Muscle of leg (tissue), 11 donors: ENCODE measurements around the gene HNF1A. TPM values are rescaled to one million over a fixed set of nuclear protein-coding genes. Genes with fewer than 3 reads are reported as not detected.

Experiments used
- DNase-seq: peaks from one replicate; pipeline ENCODE4 v3.0.0; 2013
- H3K27ac ChIP-seq: one replicate; pipeline ENCODE4 v1.5.1; 2013; ENCODE audit warnings: mild to moderate bottlenecking, low read length, control low read depth
- H3K27me3 ChIP-seq: one replicate; pipeline ENCODE4 v1.6.1; 2013; ENCODE audit warnings: low read length; ENCODE audit not compliant: control insufficient read depth, insufficient read depth
- H3K36me3 ChIP-seq: one replicate; pipeline ENCODE4 v1.6.1; 2013; ENCODE audit warnings: low read length; ENCODE audit not compliant: control insufficient read depth, insufficient read depth
- H3K4me1 ChIP-seq: one replicate; pipeline ENCODE4 v1.6.1; 2013; ENCODE audit warnings: low read length; ENCODE audit not compliant: control insufficient read depth, insufficient read depth
- H3K4me3 ChIP-seq: one replicate; pipeline ENCODE4 v1.5.1; 2013; ENCODE audit warnings: low read length, control low read depth
- H3K9me3 ChIP-seq: replicated peaks from 2 replicates; pipeline ENCODE4 v1.6.1; 2013; ENCODE audit warnings: low read depth, low read length; ENCODE audit not compliant: control insufficient read depth
- WGBS: methylation state at CpG from one replicate; pipeline ENCODE4 v1.1.5; 2013; ENCODE audit warnings: missing lambda C conversion rate; ENCODE audit not compliant: insufficient coverage; 5-methylcytosine and 5-hydroxymethylcytosine counted together
- polyA plus RNA-seq, 8 donors: library from polyadenylated mRNA; unstranded; fragments of 120-200 nt; gene quantifications; one replicate each; pipeline versions ENCODE4 v1.2.1 to v1.2.3, GENCODE V29; 2013; ENCODE audit warnings: inconsistent platforms in 1 of 8, low replicate concordance in 1 of 8; ENCODE audit not compliant: insufficient read length in 8 of 8, insufficient read depth in 1 of 8
- total RNA-seq: library from RNA; stranded (reverse); fragments of 120-200 nt; gene quantifications from one replicate; pipeline ENCODE4 v1.2.4, GENCODE V29; 2013

HNF1A gene
- total and polyA plus RNA-seq, 9 donors: 0.04 to 2.9 (median 0.10) TPM; not detected in 4

DNA sequence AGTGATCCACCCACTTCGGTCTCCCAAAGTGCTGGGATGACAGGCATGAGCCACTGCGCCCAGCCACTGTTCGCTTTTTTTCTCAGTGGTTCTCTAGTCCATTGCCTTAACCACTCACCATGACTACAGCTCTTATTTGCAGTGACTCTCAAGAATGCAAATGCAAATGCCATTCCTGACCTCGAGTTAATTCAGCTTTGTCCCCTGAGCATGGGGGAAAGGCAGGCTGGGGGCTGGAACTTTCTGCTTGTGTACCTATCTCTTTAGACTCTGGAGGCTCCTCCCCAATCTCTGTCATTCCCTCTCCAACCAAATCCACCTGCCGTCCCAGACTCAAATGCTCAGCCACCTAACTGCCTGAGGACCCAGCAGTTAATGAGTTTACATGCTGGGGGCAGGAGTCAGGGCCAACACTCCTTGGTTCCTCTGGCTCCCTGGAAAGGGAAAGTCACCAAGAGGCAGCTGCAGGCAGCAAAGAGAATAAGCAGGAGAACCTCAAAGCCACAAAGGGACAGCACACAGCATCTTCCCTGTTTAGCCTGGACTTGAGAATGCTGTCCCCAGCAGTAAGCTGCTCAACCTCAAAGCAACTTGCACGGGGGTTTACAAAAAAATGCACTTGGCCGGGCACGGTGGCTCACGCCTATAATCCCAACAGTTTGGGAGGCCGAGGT lies 5.3 kb upstream of the HNF1A start:
- DNase-seq: no peak
- Histone ChIP-seq H3K27me3 (peaks cover 2% of the 10 kb centered on the region), H3K9me3 (no peaks in the 10 kb centered on the region), H3K4me1 (no peaks in the 10 kb centered on the region), H3K36me3 (no peaks in the 10 kb centered on the region), H3K27ac (no peak overlapping the region), H3K4me3 (no peak overlapping the region)
- WGBS: 59% methylated on average over 3 of the region's 10 CpGs

DNA sequence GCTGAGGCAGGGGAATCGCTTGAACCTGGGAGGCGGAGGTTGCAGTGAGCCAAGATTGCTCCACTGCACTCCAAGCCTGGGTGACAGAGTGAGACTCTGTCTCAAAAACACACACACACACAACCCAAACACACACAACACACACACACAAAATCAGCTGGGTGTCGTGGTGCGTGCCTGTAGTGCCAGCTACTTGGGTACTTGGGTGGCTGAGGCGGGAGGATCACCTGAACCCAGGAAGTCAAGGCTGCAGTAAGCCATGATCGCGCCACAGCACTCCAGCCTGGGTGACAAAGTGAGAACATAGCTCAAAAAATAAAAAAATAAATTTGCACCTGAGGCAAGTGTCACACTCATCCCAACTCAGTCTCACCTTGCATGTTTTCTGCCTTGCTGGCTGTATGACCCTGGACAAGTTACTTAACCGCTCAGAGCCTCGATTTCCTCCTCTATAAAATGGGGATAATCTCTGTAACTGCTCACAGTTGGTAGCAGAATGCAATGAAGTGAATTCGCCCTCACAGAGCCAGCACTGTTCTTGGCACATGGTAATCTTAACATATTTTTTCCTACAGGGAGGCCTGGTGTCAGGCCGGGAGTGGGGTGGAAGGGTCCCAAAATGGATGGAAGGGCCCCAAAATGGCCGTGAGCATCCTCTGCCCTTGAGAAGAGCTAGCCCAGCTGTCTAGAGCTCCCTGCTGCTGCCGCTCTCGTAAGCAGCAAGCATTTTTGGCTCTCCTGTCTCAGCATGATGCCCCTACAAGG lies 630 bp upstream of the HNF1A start:
- Histone ChIP-seq H3K4me1 (no peaks in the 10 kb centered on the region), H3K9me3 (no peaks in the 10 kb centered on the region), H3K27me3 (no peaks in the 10 kb centered on the region), H3K36me3 (no peaks in the 10 kb centered on the region), H3K27ac (no peak overlapping the region), H3K4me3 (no peak overlapping the region)
- 81% methylated on average over 11 of the region's 14 CpGs for WGBS
- DNase-seq: no peak

DNA sequence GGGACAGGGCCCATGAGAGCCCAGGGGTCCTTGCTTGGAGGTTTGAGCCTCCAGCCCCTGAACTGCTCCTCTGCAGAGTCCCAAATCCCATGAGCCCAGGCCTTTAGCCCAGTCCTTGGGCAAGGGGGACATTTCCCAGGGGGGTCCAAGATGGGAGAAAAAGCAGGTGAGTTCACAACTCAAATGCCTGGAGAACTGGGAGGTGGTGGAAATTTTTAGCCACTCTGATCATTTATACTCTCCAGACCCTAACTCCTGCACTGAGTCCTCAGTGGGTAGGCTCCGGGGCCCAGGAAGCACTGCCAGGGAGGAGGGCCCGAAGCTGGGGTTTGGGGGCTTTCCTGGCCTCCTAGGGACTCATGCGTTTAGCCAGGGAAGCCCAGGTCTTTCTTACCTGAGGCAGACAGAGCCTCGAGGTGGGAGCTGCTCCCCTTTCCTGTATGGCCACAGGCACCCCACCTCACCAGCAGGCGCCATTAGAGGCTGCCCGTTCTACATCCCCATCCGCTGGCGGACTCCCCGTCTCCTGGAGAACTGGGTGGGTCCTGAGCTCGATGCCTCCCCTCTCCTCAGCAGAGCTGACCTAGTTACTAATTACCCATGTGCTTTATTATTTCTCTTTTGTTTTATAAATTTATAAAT lies 998 bp downstream of the HNF1A start:
- no peaks in the 10 kb centered on the region for H3K36me3 ChIP-seq

GRCh38 chr12:120979862-120980696 lies 1.7 kb downstream of the HNF1A start:
- DNase-seq: no peak
- Histone ChIP-seq H3K36me3 (no peaks in the 10 kb centered on the region), H3K27me3 (no peaks in the 10 kb centered on the region), H3K4me3 (no peak overlapping the region), H3K27ac (no peak overlapping the region), H3K9me3 (no peaks in the 10 kb centered on the region), H3K4me1 (no peaks in the 10 kb centered on the region)
- WGBS: 40% methylated on average over 5 of the region's 11 CpGs

More for the DNA sequence above, 998 bp downstream of the HNF1A start:
- no peak for DNase-seq
- no peaks in the 10 kb centered on the region for H3K27me3 ChIP-seq
- no peaks in the 10 kb centered on the region for H3K9me3 ChIP-seq
- no peak overlapping the region for H3K27ac ChIP-seq
- no peaks in the 10 kb centered on the region for H3K4me1 ChIP-seq
- no peak overlapping the region for H3K4me3 ChIP-seq
- 80% methylated on average over 6 of the region's 10 CpGs for WGBS

DNA sequence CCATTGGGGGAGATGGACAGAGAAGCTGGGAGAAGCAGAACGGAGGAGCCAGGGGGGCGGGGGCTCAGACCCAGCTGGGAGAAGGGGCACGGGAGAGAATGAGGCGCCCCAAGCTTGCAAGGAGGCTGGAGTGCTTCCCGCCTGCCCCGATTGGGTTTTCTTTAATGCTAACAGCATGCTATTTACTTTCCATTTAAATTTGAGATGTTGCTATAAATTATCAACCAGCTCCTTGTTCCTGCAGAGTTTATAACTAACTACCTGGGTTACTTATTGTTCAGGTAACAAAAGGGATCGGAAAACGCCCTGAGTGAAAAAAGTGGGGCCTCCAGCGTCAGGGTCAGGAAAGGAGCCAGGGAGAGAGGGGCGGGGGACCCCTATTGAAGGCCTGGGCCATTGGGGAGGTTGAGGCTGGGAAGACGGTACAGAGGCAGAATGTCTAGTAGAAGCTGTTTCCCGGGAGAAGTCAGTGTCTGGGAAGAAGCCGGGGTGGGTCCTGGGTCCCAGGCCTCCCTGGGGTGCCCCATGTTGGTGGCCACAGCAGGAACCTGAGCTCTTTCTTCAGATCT lies 2.5 kb downstream of the HNF1A start:
- H3K27me3 ChIP-seq: no peaks in the 10 kb centered on the region
- H3K36me3 ChIP-seq: no peaks in the 10 kb centered on the region
- no peaks in the 10 kb centered on the region for H3K9me3 ChIP-seq
- no peaks in the 10 kb centered on the region for H3K4me1 ChIP-seq
- 65% methylated on average over 6 of the region's 13 CpGs for WGBS
- H3K4me3 ChIP-seq: no peak overlapping the region
- DNase-seq: no peak
- no peak overlapping the region for H3K27ac ChIP-seq

DNA sequence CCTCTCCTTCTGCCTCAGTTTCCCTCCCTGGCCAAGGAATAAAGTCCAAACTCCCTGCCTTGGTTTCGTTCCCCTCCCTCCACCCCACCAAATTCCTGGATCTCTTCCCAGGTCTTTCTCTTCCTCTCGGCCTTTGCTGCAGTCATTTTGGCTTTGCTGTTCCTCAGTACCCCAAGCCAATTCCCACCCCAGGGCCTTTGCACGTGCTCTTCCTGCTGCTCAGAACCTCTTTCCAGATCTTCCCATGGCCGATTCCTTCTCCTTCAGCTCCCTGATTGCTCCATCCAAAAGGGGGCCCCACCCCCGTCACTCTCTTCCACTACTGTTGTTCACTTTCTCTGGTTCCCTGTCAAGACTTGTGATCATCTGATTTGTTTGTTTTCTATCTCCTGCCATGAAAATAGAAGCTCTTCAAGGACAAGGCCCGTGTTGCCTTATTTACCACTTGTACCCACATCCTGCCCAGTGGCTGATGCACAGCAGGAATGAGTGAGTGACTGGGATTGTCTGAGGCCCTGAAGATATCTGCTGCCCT lies 3.1 kb downstream of the HNF1A start:
- WGBS: 44% methylated on average over 5 of the region's 6 CpGs
- H3K4me1 ChIP-seq: no peaks in the 10 kb centered on the region
- no peak overlapping the region for H3K4me3 ChIP-seq
- H3K27me3 ChIP-seq: no peaks in the 10 kb centered on the region
- no peak overlapping the region for H3K27ac ChIP-seq
- H3K36me3 ChIP-seq: no peaks in the 10 kb centered on the region
- DNase-seq: no peak
- no peaks in the 10 kb centered on the region for H3K9me3 ChIP-seq

- Histone ChIP-seq H3K27ac (no peak overlapping the region), H3K4me1 (no peaks in the 10 kb centered on the region), H3K36me3 (no peaks in the 10 kb centered on the region), H3K27me3 (no peaks in the 10 kb centered on the region), H3K9me3 (no peaks in the 10 kb centered on the region), H3K4me3 (no peak overlapping the region)
- no peak for DNase-seq
- 74% methylated on average over 7 of the region's 7 CpGs for WGBS
Observed at GRCh38 chr12:120982659-120983058, 4.3 kb downstream of the HNF1A start.

- no peaks in the 10 kb centered on the region for H3K4me1 ChIP-seq
- no peak overlapping the region for H3K27ac ChIP-seq
- no peaks in the 10 kb centered on the region for H3K27me3 ChIP-seq
- no peak overlapping the region for H3K4me3 ChIP-seq
- 67% methylated on average over 3 of the region's 4 CpGs for WGBS
- no peaks in the 10 kb centered on the region for H3K9me3 ChIP-seq
- no peaks in the 10 kb centered on the region for H3K36me3 ChIP-seq
- DNase-seq: no peak
Observed at GRCh38 chr12:120983759-120984158, 5.4 kb downstream of the HNF1A start.

- Histone ChIP-seq H3K36me3 (no peaks in the 10 kb centered on the region), H3K27ac (no peak overlapping the region), H3K4me3 (no peak overlapping the region), H3K9me3 (no peaks in the 10 kb centered on the region), H3K4me1 (no peaks in the 10 kb centered on the region), H3K27me3 (no peaks in the 10 kb centered on the region)
- no peak for DNase-seq
- 60% methylated on average over 1 of the region's 3 CpGs for WGBS
Observed at GRCh38 chr12:120984351-120984898, 6.1 kb downstream of the HNF1A start.
